Raji (cell line): Measurements from ENCODE around the gene LEMD1.

Source experiments
- POLR2A ChIP-seq: IDR thresholded peaks from 2 replicates; pipeline ENCODE4 v1.6.1; 2011; ENCODE audit warnings: low read depth, low read length, control low read depth; ENCODE audit not compliant: insufficient read depth

The LEMD1 gene

DNA sequence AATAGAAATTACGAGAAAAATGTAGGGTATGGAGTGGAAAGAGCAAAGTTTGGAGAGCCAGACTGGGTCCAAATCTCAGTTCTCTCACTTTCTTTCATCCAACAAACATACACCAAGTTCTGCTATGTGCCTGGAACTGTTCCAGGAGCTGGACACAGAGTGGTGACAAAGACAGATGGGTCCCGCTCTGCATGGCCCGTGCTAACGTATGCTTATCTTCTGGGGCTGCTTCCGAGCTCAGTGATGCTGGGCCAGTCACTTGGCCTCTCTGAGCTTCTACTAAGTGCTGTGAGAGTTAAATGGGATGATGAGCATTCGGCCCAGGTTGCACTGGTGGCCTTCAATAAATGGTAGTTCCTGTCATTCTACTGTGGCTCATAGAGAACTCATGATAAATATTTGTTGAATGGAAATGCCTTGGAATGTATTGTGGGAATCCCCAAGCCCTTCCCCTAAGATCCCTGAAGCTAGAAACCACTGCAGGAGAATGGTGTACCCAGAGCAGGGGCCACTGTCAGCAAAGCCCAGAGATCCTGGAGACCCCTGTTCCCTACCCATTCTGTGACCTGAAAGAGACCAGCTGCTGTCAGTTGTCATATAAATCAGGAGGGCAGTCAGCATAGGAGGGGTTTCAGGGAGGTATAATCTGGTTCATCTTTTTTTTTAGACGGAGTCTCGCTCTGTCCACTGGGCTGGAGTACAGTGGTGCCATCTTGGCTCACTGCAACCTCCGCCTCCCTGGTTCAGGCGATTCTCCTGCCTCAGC, 3.8 kb downstream of the LEMD1 start:
- no peak for TF ChIP-seq POLR2A

DNA sequence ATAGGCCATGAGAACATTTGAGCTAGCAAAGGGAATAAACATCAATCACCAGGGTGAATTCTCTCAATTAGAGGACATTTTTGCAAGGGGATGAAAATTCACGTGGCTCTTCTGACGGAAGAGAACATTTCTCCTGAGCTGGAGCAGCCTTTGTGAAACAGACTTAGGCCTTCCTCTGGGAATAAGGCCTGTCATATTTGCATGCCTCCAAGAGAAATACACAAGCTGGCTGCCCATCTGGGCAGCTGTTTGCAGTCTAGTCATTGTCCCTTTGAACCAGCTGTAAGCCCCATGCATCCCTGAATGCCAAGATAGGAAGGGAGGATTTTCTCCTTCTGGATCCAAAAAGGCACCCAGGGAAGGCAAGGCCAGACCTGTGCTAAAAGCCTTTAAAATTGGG, 5.5 kb downstream of the LEMD1 start:
- no peak for TF ChIP-seq POLR2A

- TF ChIP-seq POLR2A, result no peak
These were observed 11.1 kb downstream of the LEMD1 start for GRCh38 chr1:205410581-205411298.

DNA sequence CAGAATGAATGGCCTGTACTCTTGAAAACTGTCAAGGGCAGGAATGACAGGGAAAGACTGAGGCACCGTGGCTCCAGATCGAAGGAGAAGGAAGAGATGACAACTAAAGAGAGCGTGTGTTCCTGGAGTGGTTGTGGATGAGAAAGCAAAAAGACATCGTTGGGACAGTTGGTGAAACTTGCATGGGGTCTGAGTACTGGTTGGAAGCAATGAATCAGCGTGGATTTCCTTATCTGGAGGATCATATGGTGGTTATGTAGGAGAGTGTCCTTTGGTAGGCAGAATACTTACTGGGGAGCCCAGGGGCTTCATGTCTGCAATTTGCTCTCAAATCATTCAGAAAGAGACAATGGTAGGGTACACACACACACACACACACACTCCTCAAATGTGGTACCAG, 13.9 kb downstream of the LEMD1 start:
- TF ChIP-seq POLR2A, result no peak

DNA sequence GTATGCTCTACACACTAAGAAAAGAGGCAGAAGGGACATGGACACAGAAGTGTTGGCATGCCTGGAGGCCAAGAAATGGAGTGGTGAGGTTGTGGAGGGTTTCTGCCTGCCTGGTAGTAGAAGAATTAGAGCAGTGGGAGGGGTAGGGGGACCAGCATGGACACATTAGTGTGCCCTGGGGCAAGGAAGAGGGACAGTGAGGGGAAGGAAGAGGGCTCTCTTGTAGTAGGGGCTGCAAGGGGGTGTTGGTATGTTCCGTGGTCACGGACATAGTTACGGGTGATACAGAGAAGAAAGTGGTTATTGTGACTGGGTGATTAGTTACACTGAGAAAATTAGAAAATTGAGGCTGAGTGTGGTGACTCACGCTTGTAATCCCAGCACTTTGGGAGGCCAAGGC, 23.3 kb downstream of the LEMD1 start:
- TF ChIP-seq POLR2A, result no peak

DNA sequence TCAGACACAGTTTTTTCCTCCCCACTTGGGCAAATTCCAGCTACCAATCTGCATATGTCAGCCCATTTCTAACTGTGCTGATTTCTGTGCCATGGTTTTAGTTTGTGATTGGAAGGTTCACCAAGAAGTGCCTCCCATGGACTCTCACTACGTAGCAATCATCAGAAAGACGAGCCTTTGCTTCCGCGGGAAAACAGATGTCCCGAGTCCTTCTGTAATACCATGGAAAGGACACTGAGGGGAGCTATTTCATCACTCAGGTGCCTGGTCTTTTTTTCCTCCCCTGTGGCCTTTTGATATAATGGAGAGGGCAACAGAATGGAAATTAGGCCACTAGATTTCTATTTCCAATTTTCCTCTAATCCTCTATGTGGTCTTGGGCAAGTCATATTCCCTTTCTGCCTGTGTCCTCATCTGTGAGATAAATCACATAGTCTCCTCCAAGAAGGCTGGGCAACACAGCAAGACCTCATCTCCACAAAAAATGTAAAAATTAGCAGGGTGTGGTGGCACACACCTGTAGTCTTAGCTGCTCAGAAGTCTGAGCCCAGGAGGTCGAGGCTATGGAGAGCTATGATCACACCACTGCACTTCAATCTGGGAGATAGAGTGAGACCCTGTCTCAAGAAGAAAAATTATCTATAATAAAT, 24.8 kb downstream of the LEMD1 start:
- no peak for TF ChIP-seq POLR2A

DNA sequence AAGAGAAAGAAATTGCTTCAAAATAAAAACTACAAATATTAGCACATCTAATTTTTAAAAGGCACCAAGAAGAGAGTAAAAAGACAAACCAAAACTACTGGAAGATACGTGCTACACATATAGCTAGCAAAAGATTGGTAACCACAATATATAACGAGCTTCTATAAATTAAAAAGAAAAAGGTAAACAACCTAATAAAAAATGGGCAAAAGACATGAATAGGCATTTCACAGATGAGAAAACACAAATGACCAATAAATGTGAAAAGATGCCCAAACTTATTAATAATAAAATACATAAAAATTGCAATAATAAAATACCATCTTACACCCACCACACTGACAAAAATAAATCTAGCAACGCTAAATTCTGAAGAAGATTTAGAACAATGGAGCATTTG, 26.2 kb downstream of the LEMD1 start:
- no peak for TF ChIP-seq POLR2A

- TF ChIP-seq POLR2A, result no peak
These were observed 29.2 kb downstream of the LEMD1 start for GRCh38 chr1:205392650-205393049.

DNA sequence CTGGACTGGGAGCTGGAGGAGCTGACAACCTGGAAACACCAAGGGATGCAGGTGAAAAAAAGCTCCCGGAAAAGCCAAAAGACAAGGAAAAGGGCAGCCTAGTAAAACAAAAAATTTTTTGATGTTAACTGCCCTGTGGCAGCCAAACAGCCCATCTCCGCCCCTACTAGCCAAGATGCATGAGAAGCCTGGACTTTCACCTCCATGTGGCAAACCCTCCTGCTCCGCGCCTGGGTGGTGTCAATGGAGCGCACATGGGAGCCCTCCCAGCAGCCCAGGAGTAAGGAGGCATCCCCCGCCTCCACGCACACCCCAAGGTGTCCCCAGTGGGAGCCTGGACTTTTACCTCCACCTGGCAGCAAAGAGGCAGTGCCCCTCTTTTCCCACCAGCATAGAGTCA, 30.5 kb downstream of the LEMD1 start:
- TF ChIP-seq POLR2A, result no peak

DNA sequence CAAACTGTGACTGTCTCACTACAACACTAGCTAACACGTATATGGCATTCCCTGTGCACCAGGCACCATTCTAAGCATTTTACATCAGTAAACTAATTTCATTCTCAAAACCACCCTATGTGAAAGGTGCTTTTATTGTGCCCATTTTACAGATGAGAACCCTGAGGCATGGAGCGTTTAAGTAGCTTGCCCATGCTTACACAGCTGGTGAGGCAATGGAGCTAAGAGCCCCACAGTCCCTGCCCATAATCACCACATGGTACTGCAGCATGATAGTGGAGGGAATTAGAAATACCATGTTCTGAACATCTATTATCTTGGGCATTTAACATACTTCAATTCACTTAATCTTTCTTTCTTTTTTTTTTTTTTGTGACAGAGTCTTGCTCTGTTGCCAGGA, 34.0 kb downstream of the LEMD1 start:
- TF ChIP-seq POLR2A, result no peak

DNA sequence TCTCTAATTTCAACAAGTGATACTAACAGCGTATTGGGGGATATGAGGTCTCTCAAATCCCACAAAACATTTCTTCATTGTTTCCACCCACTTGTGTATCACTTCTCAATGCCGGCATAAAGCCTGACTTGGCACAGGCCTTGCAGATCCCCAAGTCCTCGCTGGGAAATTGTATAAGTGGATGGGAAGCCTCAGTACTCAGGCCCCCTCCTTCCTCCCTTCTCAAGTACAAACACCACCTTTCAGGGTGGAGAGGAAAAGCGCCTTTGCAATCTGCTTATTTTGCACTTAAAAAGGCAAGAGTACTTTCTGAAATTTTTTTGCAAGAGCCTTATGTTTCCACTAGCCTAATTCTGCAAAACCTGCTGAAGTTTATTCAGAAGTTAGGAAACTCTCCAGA, 39.3 kb downstream of the LEMD1 start:
- no peak for TF ChIP-seq POLR2A

GRCh38 chr1:205381305-205381704, 40.6 kb downstream of the LEMD1 start:
- TF ChIP-seq POLR2A, result no peak

GRCh38 chr1:205380882-205381281, 41.0 kb downstream of the LEMD1 start:
- no peak for TF ChIP-seq POLR2A

DNA sequence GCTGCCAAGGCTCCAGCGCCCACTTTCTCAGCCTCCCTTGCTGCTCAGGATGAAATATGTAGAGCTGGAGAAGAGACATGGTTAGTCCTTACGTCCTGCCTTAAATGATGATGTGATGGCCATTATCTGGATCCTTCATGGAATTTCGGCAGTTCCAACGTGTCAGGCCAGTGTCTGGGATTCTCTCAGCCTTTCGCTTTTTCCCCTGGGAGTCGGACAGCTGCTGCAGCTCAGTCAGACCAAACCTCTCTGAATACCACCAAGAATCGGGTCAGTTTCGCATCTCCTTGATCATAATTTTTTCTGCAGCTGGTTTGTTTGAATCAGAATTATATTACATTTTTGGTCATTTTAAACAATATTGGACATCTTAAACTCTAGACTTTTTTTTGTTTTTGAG, 42.8 kb downstream of the LEMD1 start:
- no peak for TF ChIP-seq POLR2A

GRCh38 chr1:205377355-205377754, 44.5 kb downstream of the LEMD1 start:
- TF ChIP-seq POLR2A, result no peak

GRCh38 chr1:205376739-205377138, 45.1 kb downstream of the LEMD1 start:
- no peak for TF ChIP-seq POLR2A
